Stimulated activated CD4-positive, alpha-beta T cell treated with anti-CD3 and anti-CD28 coated beads, Interleukin-12 subunit alpha, Interleukin-12 subunit beta, amount 100 ng/mL, for 24 hours (primary cell): ENCODE data around the gene RIPOR3.
"Not testable (repeated sequence)": the region's sequence is repeated elsewhere in the genome, so short reads cannot be mapped to it uniquely, and the experiment has no call there.

Experiments
- DNase-seq, 2 experiments: peaks; one replicate each; pipeline ENCODE4 v3.0.0-alpha.2; 2020; ENCODE audit warnings: low read depth in 2 of 2

RIPOR3 gene

GRCh38 chr20:50607436-50607835, 83.9 kb downstream of the RIPOR3 start:
- no peak for DNase-seq

GRCh38 chr20:50605136-50605535, 86.2 kb downstream of the RIPOR3 start:
- DNase-seq: no peak

- DNase-seq: no peak
These were observed 86.9 kb downstream of the RIPOR3 start for GRCh38 chr20:50604451-50604850.

DNA sequence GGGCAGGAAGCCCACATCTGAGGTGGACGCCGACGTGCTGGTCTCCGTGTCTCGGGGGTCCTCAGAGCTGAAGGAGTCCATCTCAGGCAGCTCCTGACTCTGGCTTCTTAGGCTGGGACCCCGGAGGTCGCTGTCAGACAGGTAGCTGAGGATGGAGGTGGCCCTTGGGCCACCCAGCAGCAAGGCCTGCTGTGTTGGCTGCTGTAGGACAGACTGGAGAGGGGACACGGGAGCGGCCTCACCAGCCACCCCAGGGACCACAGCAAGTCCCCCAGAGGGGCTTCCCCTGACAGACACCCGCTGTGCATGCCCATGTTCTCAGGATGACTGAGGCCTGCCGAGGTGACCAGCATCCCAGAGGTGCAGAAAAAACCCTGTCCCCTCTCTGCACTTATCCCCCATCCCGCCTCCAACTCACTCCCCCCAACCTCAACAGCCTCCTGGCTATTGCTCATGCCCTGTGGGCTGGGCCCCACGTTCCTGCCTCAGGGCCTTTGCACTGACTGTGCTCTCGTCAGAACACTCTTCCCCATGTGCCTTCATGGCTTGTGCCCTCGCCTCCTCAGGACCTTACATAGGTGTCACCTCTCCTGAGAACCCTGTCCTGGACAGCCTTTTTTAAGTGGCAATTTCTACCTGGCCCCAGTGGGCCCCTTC, 88.8 kb downstream of the RIPOR3 start:
- DNase-seq: no peak

DNA sequence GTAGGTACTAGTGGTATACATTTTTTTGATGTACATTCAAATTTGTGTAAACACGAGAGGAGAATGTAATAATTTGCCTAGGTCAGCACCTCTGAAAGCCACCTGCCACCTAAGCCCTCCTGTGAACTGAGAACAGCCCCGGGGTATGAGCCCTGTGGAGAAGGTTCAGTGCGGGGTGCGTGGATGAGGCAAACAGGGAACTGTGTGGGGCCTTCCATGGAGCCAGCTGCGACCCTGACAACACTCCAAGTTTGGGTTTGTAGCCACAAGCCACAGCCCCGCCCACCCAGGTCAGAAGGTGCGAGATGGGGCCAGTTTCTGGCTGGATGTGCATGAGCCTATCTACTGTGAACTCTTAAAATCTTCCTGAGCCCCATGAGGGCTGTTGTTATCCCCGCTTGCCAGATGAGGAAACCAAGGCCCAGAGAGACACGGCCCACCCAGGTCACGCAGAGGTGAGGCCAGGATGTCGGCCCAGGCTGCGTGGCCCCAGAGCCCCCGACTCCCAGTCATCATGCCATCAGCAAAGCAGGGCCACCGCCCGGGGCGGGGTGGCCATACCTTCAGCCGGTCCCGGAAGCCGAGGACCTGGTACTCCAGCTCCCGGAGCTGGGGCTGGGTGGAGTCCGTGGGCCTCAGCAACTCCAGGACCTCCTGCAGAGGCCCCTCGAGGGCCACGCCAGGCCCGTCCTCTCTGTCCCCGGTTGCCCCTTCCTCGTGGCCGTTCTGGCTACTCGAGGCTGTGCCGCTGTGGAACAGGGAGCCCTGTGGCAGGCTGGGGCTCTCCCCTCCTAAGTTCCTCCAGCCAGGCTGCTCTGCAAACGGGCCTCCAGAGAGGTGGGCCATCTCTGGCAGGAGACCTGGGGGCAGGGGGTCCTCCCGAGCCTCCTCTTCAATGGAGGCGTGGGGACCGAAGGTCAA, 89.6 kb downstream of the RIPOR3 start:
- DNase-seq: no peak

GRCh38 chr20:50600281-50600895, 91.0 kb downstream of the RIPOR3 start:
- no peak for DNase-seq

- DNase-seq: not testable (repeated sequence)
These were observed 92.6 kb downstream of the RIPOR3 start for GRCh38 chr20:50598768-50599167.

- no peak for DNase-seq
These were observed 93.3 kb downstream of the RIPOR3 start for GRCh38 chr20:50598074-50598473.

- DNase-seq: no peak
These were observed 93.9 kb downstream of the RIPOR3 start for GRCh38 chr20:50597406-50597969.

DNA sequence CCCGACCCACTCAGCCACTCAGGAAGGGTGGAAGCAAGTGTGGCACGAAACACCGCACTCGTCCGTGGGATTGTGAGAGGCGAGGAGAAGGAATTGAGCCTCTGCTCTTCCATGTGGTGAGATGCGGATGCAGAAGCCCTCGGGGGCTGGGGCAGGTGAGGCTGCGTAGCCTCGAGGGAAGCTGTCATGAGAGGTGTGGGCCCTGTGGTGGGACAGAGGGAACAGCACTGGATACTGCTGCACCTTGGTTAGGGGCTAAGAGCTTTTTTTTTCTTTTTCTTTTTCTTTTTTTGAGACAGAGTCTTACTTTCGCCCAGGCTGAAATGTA, 94.7 kb downstream of the RIPOR3 start:
- DNase-seq: no peak

DNA sequence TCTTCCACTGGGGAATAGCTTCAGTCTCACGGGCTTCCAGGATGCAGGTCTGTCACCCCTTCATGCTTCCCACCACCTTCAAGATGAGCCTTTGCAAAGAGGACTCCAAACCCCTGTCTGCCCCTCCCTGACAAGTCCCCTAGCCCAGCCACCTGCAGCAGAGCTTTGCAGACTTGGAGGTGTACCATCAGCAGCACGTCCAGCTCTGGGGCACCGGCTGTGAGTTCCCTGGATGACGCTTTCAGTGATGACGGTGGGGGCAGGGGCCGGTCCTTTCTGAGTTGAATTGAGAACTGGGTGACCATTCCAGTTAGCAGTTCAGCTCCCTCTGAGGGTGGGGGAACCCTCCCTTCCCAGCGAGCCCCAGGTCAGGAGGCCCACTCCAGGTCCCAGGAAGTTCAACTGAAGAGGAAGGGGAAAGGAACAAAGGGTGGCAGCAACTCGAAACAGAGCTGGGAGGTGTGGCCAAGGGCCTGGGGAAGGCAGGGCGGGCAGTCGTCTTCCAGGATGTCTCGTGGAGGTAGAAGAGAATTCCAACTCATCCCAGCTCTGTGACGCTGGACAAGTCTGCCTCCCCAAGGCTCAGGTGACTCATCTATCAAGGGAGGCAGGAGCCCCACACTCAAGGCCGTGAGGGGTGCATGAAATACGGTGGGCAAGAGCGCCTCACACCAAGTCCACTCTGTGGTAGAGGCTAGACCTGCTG, 95.2 kb downstream of the RIPOR3 start:
- DNase-seq: no peak

DNA sequence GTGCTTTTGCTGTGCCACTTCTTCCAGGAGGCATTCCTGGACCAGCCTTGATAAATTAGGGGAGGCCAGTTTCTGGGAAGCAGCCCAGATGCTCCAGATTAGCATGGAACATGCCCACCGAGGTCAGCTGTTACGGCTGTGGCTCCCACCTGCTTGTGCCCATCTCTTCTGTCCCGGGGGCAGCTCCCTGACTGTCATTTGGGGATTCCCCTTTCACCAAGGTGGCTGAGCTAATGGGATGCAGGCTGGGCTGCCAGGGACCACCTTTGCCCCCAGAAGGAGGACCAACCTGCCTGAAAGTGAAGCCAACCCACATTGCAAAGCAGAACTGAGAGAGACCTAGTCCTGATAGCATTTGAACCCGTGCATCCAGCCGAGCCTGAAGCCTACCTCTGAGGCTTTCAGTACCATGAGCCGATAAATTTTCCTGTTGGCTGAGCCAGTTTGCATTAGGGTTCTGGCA, 95.9 kb downstream of the RIPOR3 start:
- DNase-seq: no peak

DNA sequence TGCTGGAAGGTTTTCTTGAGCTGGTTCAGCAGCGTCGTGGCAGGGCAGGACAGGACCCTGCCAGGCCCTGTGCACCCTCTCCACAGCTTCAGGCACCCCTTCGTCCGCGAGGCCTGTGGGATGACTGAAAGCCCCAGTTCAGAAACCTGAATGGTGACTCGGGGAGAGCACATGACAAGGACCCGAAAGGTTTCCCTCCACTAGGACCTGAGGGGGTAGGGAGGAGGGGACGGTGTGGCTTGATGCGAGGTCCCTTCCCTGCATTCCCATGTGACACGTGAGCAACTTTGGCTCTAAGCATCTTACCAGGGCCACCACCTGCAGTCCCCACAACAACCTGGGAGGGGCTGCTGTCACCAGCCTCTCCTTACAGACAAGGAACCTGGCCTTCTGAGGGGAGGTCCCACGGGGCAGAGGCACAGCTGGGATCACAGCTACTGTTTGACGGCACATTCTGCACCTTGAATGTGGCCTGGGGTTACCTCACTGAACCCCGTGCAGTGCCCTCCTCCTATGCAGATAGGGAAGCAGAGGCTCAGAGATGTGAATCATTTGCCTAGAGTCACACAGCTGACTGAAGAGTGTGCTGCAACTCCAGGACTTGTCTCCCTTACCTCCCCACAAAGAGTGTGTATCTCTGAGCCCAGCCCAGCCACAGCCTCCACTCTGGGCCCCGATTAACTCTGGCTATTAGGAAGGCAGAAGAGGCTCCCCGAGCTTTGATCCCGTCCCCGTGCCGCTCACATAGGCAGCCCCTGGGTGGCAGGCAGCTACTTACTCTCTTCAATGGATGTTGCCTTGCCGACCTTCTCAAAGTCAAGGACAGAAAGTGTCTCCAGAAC, 96.5 kb downstream of the RIPOR3 start:
- DNase-seq: no peak

DNA sequence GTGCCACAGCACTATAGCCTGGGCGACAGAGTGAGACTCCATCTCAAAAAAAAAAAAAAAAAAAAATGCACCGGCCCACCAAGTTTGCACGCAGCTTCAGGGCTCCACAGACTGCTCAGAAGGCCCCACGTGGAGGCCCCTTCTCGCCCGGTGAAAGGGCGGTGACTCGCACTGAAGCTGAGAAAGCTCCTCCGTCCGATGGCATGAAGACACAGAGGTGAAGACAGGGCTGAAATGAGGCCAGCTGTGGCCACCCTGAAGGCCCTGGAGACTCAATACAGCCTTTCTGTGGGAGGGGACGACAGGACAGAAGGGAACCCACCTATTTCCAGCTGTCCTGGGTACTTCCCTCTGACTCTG, 97.1 kb downstream of the RIPOR3 start:
- no peak for DNase-seq

DNA sequence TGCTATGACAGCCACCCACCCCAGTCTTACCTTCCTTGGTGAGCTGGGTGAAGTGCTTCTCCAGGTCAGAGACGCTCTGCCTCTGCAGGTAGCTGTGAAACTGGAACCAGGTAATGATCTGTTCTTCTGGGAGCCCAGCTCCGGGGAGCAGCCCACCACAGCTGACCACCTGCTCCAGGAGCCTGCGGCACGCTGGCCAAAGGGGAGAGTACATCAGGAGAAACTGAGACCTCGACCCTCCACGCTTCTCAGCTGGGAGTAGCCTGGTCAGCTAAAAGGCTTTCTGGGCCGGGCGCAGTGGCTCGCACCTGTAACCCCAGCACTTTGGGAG, 98.4 kb downstream of the RIPOR3 start:
- no peak for DNase-seq

- DNase-seq: no peak
These were observed 98.9 kb downstream of the RIPOR3 start for GRCh38 chr20:50592282-50593004.

- no peak for DNase-seq
These were observed 100.0 kb downstream of the RIPOR3 start for GRCh38 chr20:50591233-50591852.

DNA sequence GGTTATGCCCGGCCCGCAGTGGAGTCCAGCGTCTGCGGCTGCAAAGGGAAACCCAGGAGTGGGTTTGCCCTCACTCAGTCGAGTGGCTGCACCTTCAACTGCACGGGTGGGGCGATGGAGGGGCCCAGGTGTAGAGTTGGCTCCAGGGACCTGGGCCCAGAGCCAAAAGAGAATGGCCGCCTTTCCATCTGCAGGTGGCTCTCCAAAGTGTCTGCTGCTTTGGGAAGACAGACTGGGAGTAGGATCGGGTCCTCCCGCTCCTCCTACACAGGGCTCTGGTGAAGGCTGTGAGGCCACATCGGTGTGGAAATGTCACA, 101.0 kb downstream of the RIPOR3 start:
- DNase-seq: no peak

DNA sequence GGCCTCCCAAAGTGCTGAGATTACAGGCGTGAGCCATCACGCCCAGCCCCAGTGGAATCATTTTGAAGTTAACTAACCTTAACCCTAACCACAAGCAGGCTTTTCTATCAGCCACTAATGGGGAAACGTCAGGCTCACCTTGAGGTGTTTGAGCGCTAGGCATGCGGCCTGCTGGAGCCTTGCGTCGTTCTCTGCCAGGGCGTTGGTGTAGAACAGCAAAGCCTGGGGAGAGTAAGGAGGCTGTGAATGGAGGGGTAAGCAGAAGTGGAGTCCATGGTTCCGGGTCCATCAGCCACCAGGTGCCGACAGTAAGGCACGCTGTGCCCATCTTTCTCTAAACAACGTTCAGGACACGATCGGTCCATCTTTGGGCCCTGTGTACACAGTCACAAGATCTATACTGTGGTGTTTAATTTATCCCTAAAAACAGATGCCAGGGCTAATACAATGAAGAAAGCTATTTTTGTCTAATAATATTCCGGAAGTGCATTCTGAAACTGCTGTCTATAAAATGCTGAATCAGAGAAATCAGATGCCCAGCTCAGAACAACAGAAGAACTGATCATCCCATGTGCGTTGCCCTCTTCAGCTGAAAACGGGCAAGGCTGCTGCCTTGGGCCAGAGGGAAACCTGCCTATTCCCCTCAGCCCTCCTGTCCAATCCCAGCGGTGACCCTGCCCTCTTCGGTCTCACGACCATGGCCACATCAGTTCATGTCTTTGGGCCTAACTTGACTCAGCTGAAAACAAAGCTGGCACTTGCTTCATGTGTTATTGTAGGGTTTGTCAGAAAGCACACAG, 101.6 kb downstream of the RIPOR3 start:
- no peak for DNase-seq
